Measurements from ENCODE around the gene GCLC.

Gene GCLC

DNA sequence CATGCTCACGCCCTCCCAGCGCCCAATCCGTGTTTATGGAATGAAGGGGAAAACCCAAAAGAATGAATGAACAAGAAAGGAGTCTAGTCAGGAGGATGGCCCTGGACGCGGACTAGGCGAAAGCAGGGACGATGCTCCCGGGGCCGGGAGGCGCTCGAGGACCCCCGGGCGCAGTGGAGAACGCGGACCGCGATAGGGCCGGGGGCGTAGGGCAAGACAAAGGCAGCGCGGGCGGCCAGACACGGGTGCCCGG is 758 bp downstream of the GCLC start (continued):
- no peak for TF ChIP-seq ZNF174 (tag by site-specific recombination; IDR thresholded peaks at IDR 0.05)
- TF ChIP-seq ZNF2 (tag by site-specific recombination; IDR thresholded peaks at IDR 0.05) = 0 out of 2 replicates have a peak, but pooled peaks have one; percentile 54
- TF ChIP-seq ZNF423 (tag by site-specific recombination; IDR thresholded peaks at IDR 0.05) = no peak
- no peak for TF ChIP-seq ZNF121 (tag by site-specific recombination; IDR thresholded peaks at IDR 0.05)
- no peak for TF ChIP-seq ZNF600 (tag by site-specific recombination; IDR thresholded peaks at IDR 0.05)
- 0 out of 2 replicates have a peak, but pooled peaks have one; percentile 16 for TF ChIP-seq PRDM10 (tag by site-specific recombination; IDR thresholded peaks at IDR 0.05)
- TF ChIP-seq SCRT1 (tag by site-specific recombination; IDR thresholded peaks at IDR 0.05; ENCODE audit: borderline replicate concordance) = no peak
- TF ChIP-seq ZNF223 (tag by site-specific recombination; IDR thresholded peaks at IDR 0.05) = no peak
- TF ChIP-seq ZNF571 (tag by site-specific recombination; IDR thresholded peaks at IDR 0.05) = no peak
- 0 out of 2 replicates have a peak, but pooled peaks have one; percentile 8 for TF ChIP-seq ZBTB20 (tag by site-specific recombination; IDR thresholded peaks at IDR 0.05)
- no peak for TF ChIP-seq CTCF (tag by site-specific recombination; IDR thresholded peaks at IDR 0.05)
- TF ChIP-seq ZNF366 (tag by site-specific recombination; conservative IDR thresholded peaks at IDR 0.05) = peak; percentile 20; the same call in 1 of the 2 replicates
- TF ChIP-seq ZBTB7A (tag by site-specific recombination; IDR thresholded peaks at IDR 0.05; ENCODE audit: low read depth) = no peak
- TF ChIP-seq AEBP2 (tag by site-specific recombination; IDR thresholded peaks at IDR 0.05; ENCODE audit: borderline replicate concordance) = no peak
- no peak for TF ChIP-seq KLF16 (tag by site-specific recombination; IDR thresholded peaks at IDR 0.05)
- 0 out of 2 replicates have a peak, but pooled peaks have one; percentile 40 for TF ChIP-seq ZNF24 (tag by site-specific recombination; IDR thresholded peaks at IDR 0.05)
- TF ChIP-seq, protein P1, sequence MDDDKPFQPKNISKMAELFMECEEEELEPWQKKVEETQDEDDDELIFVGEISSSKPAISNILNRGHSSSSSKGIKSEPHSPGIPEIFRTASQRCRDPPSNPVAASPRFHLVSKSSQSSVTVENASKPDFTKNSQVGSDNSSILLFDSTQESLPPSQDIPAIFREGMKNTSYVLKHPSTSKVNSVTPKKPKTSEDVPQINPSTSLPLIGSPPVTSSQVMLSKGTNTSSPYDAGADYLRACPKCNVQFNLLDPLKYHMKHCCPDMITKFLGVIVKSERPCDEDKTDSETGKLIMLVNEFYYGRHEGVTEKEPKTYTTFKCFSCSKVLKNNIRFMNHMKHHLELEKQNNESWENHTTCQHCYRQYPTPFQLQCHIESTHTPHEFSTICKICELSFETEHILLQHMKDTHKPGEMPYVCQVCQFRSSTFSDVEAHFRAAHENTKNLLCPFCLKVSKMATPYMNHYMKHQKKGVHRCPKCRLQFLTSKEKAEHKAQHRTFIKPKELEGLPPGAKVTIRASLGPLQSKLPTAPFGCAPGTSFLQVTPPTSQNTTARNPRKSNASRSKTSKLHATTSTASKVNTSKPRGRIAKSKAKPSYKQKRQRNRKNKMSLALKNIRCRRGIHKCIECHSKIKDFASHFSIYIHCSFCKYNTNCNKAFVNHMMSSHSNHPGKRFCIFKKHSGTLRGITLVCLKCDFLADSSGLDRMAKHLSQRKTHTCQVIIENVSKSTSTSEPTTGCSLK (tag by site-specific recombination; IDR thresholded peaks at IDR 0.05) = no peak
- no peak for TF ChIP-seq ZNF596 (tag by site-specific recombination; IDR thresholded peaks at IDR 0.05)
- no peak for TF ChIP-seq ZNF398 (tag by site-specific recombination; IDR thresholded peaks at IDR 0.05)
- no peak for TF ChIP-seq ZNF658 (tag by site-specific recombination; IDR thresholded peaks at IDR 0.05)
- peak; percentile 58; the same call in 1 of the 2 replicates for TF ChIP-seq ZNF324 (tag by site-specific recombination; IDR thresholded peaks at IDR 0.05)
- no peak for TF ChIP-seq ZNF138 (tag by site-specific recombination; IDR thresholded peaks at IDR 0.05; ENCODE audit: borderline replicate concordance)
- TF ChIP-seq, protein P2, sequence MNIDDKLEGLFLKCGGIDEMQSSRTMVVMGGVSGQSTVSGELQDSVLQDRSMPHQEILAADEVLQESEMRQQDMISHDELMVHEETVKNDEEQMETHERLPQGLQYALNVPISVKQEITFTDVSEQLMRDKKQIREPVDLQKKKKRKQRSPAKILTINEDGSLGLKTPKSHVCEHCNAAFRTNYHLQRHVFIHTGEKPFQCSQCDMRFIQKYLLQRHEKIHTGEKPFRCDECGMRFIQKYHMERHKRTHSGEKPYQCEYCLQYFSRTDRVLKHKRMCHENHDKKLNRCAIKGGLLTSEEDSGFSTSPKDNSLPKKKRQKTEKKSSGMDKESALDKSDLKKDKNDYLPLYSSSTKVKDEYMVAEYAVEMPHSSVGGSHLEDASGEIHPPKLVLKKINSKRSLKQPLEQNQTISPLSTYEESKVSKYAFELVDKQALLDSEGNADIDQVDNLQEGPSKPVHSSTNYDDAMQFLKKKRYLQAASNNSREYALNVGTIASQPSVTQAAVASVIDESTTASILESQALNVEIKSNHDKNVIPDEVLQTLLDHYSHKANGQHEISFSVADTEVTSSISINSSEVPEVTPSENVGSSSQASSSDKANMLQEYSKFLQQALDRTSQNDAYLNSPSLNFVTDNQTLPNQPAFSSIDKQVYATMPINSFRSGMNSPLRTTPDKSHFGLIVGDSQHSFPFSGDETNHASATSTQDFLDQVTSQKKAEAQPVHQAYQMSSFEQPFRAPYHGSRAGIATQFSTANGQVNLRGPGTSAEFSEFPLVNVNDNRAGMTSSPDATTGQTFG (tag by site-specific recombination; IDR thresholded peaks at IDR 0.05; ENCODE audit: borderline replicate concordance) = no peak
